Natural killer cell (primary cell): Measurements from ENCODE around the gene PATJ. TPM values are rescaled to one million over a fixed set of nuclear protein-coding genes. Genes with fewer than 3 reads are reported as not detected.

Experiments used
- ATAC-seq, 3 donors: fragments of 150-1000 bp in 2 of 3; fragments of 200-7000 bp in 1 of 3; cut with Tn5 transposase; 1 replicate in 1 of 3; 2 replicates in 2 of 3; pipeline ENCODE4 v1.10.0; 2021; ENCODE audit warnings: mild to moderate bottlenecking in 2 of 3, moderate library complexity in 2 of 3
- DNase-seq, 2 donors: peaks; one replicate each; pipeline versions ENCODE4 v3.0.0 to v3.0.0-alpha.2; 2013 to 2021; ENCODE audit warnings: mixed read lengths in 1 of 2
- H3K27ac ChIP-seq: one replicate; pipeline ENCODE4 v1.5.1; 2013; ENCODE audit warnings: mild to moderate bottlenecking, low read length
- H3K27me3 ChIP-seq: one replicate; pipeline ENCODE4 v1.6.1; 2013; ENCODE audit warnings: low read length; ENCODE audit not compliant: control insufficient read depth, insufficient read depth
- H3K36me3 ChIP-seq: one replicate; pipeline ENCODE4 v1.6.1; 2013; ENCODE audit warnings: low read length; ENCODE audit not compliant: control insufficient read depth, insufficient read depth
- H3K4me1 ChIP-seq: one replicate; pipeline ENCODE4 v1.6.1; 2013; ENCODE audit warnings: low read length; ENCODE audit not compliant: control insufficient read depth, insufficient read depth
- H3K4me3 ChIP-seq: one replicate; pipeline ENCODE4 v1.5.1; 2013; ENCODE audit warnings: low read length
- H3K9me3 ChIP-seq: one replicate; pipeline ENCODE4 v1.6.1; 2013; ENCODE audit warnings: low read length; ENCODE audit not compliant: control insufficient read depth, insufficient read depth
- H3K27ac Mint-ChIP-seq, 2 donors: one replicate each; pipeline ENCODE4 v1.8.0; 2022; ENCODE audit warnings: mild to moderate bottlenecking in 2 of 2, mixed read lengths in 2 of 2, moderate library complexity in 1 of 2
- H3K27me3 Mint-ChIP-seq, 2 donors: one replicate each; pipeline ENCODE4 v1.8.0; 2022; ENCODE audit warnings: low read depth in 2 of 2, mixed read lengths in 2 of 2
- H3K36me3 Mint-ChIP-seq: one replicate; pipeline ENCODE4 v1.8.0; 2022; ENCODE audit warnings: mixed read lengths
- H3K4me1 Mint-ChIP-seq, 2 donors: one replicate each; pipeline ENCODE4 v1.8.0; 2022; ENCODE audit warnings: mixed read lengths in 2 of 2
- H3K4me3 Mint-ChIP-seq: one replicate; pipeline ENCODE4 v1.8.0; 2022; ENCODE audit warnings: mild to moderate bottlenecking, moderate library complexity, mixed read lengths
- H3K9me3 Mint-ChIP-seq, 2 donors: one replicate each; pipeline ENCODE4 v1.8.0; 2022; ENCODE audit warnings: mixed read lengths in 2 of 2
- CTCF ChIP-seq: fragments of 200-600 bp; IDR thresholded peaks from one replicate; pipeline ENCODE4 v1.8.0; 2022; ENCODE audit warnings: antibody characterized with exemption
- WGBS: methylation state at CpG from one replicate; pipeline ENCODE4 v1.1.7; 2013; ENCODE audit warnings: missing lambda C conversion rate; ENCODE audit not compliant: insufficient coverage; 5-methylcytosine and 5-hydroxymethylcytosine counted together
- intact Hi-C: fragments of 100-400 bp; cut with micrococcal nuclease; formaldehyde crosslinking; loops from one replicate; pipeline ENCODE4 v1.14.2; 2022
- total RNA-seq, 4 donors: library from RNA; stranded (reverse); fragments of 120-200 nt in 1 of 4; gene quantifications; one replicate each; pipeline versions ENCODE4 v1.2.3 to v1.2.4, GENCODE V29; 2013 to 2022

Gene PATJ
- total RNA-seq, 3 donors from 2014 or later (not counting 1 experiment from before 2014, with no cell fraction given): 15.0 to 18.5 (median 16.7) TPM

GRCh38 chr1:62103846-62104245, 361.6 kb downstream of the PATJ start:
- intact Hi-C loops: no loop called here
- Mint-ChIP-seq H3K27ac (no peak overlapping the region), H3K4me1 (no peaks in the 10 kb centered on the region), H3K36me3 (no peaks in the 10 kb centered on the region), H3K9me3 (no peaks in the 10 kb centered on the region), H3K4me3 (no peak overlapping the region), H3K27me3 (no peaks in the 10 kb centered on the region)
- 89% methylated on average over 3 of the region's 3 CpGs for WGBS
- no peaks in the 10 kb centered on the region for H3K9me3 ChIP-seq
- TF ChIP-seq CTCF: no peak
- ATAC-seq (no peak), DNase-seq (no peak)
- no peaks in the 10 kb centered on the region for H3K36me3 ChIP-seq
- H3K4me1 ChIP-seq: no peaks in the 10 kb centered on the region
- no peak overlapping the region for H3K4me3 ChIP-seq
- H3K27me3 ChIP-seq: no peaks in the 10 kb centered on the region
- H3K27ac ChIP-seq: no peak overlapping the region

- no peaks in the 10 kb centered on the region for H3K4me1 ChIP-seq
- H3K9me3 ChIP-seq: no peaks in the 10 kb centered on the region
- no peak for TF ChIP-seq CTCF
- H3K27ac ChIP-seq: no peak overlapping the region
- ATAC-seq: no peak
- H3K27me3 Mint-ChIP-seq: no peaks in the 10 kb centered on the region
- no peak overlapping the region for H3K27ac Mint-ChIP-seq
- 100% methylated on average over 1 of the region's 1 CpG for WGBS
- H3K9me3 Mint-ChIP-seq: no peaks in the 10 kb centered on the region
- no peaks in the 10 kb centered on the region for H3K27me3 ChIP-seq
- intact Hi-C loops: no loop called here
- no peak overlapping the region for H3K4me3 Mint-ChIP-seq
- H3K4me3 ChIP-seq: no peak overlapping the region
- no peaks in the 10 kb centered on the region for H3K36me3 ChIP-seq
- H3K4me1 Mint-ChIP-seq: no peaks in the 10 kb centered on the region
- H3K36me3 Mint-ChIP-seq: no peaks in the 10 kb centered on the region
- no peak for DNase-seq
Measured at GRCh38 chr1:62107923-62108322, 365.6 kb downstream of the PATJ start.

- no peak for DNase-seq
- Mint-ChIP-seq H3K9me3 (no peaks in the 10 kb centered on the region), H3K4me3 (no peak overlapping the region), H3K27ac (no peak overlapping the region), H3K4me1 (no peaks in the 10 kb centered on the region), H3K27me3 (no peaks in the 10 kb centered on the region), H3K36me3 (no peaks in the 10 kb centered on the region)
- H3K36me3 ChIP-seq: no peaks in the 10 kb centered on the region
- 93% methylated on average over 5 of the region's 5 CpGs for WGBS
- no peak overlapping the region for H3K27ac ChIP-seq
- no peaks in the 10 kb centered on the region for H3K4me1 ChIP-seq
- H3K9me3 ChIP-seq: no peaks in the 10 kb centered on the region
- H3K4me3 ChIP-seq: no peak overlapping the region
- TF ChIP-seq CTCF: no peak
- intact Hi-C loops: no loop called here
- no peak for ATAC-seq
- H3K27me3 ChIP-seq: no peaks in the 10 kb centered on the region
Measured at GRCh38 chr1:62109124-62109523, 366.8 kb downstream of the PATJ start.

GRCh38 chr1:62110198-62110817, 368.0 kb downstream of the PATJ start:
- no peak overlapping the region for H3K27ac ChIP-seq
- no peaks in the 10 kb centered on the region for H3K4me1 ChIP-seq
- H3K27me3 ChIP-seq: no peaks in the 10 kb centered on the region
- no peaks in the 10 kb centered on the region for H3K9me3 ChIP-seq
- no peaks in the 10 kb centered on the region for H3K36me3 Mint-ChIP-seq
- no peaks in the 10 kb centered on the region for H3K9me3 Mint-ChIP-seq
- H3K36me3 ChIP-seq: no peaks in the 10 kb centered on the region
- no peaks in the 10 kb centered on the region for H3K4me1 Mint-ChIP-seq
- no peak overlapping the region for H3K4me3 ChIP-seq
- 94% methylated on average over 10 of the region's 11 CpGs for WGBS
- no peak overlapping the region for H3K4me3 Mint-ChIP-seq
- ATAC-seq (no peak), DNase-seq (no peak)
- intact Hi-C loops: no loop called here
- no peak overlapping the region for H3K27ac Mint-ChIP-seq
- no peaks in the 10 kb centered on the region for H3K27me3 Mint-ChIP-seq
- TF ChIP-seq CTCF: no peak
